ENCODE measurements around the gene PLA2G4D.

PLA2G4D gene

DNA sequence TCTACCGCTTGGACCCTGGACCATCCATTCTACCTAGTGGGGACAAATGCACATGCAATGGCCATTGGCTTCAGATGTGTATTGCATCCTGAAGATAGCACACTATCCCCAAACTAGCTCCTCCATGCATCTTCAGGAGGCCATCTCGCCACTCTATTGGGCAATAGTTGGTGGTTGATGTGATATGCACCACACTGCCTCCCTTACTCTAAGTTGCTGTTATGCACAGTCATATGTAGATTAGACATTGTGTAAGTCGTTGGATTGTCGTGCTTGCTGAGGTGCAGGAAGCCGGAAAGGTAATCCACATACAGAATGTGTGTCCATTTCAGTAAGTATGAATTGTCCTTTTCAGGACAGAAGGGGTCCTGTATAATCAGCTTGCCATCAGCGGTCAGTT, 26.7 kb upstream of the PLA2G4D start:
- no peaks in the 10 kb centered on the region for H3K9me3 ChIP-seq (ENCODE audit: control insufficient read depth, low read depth, low read length)
- H3K36me3 ChIP-seq (ENCODE audit: control insufficient read depth, low read depth, low read length): no peaks in the 10 kb centered on the region
- H3K27me3 ChIP-seq (ENCODE audit: control insufficient read depth, insufficient read depth, low read length): peaks cover 6% of the 10 kb centered on the region
- peaks cover 10% of the 10 kb centered on the region for H3K4me1 ChIP-seq (ENCODE audit: control insufficient read depth, low read depth, low read length)
- H3K4me3 ChIP-seq (ENCODE audit: low read length): no peak overlapping the region
- H3K9ac ChIP-seq (ENCODE audit: low read length): no peak overlapping the region
- no peak overlapping the region for H3K27ac ChIP-seq (ENCODE audit: low read length)

DNA sequence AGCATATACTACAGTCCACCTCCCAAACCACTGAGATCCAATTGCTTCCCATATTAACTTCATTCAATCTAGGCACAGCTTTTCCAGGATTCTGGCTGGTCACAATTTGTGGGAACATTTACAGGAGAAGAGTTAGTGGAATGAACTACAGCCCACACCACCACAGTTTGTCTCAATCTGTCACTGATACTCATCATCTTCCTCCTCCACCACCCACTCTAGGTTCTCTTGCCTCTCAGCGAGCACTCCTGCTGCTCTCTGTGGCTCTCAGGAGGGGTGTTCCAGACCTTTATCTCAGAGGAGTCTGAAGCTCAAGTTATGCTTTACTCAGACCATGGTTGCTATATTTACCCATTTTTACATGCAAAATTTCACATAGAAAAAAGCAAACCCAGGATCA, 25.9 kb upstream of the PLA2G4D start:
- H3K27me3 ChIP-seq (ENCODE audit: control insufficient read depth, insufficient read depth, low read length): peaks cover 6% of the 10 kb centered on the region
- no peak overlapping the region for H3K4me3 ChIP-seq (ENCODE audit: low read length)
- no peaks in the 10 kb centered on the region for H3K36me3 ChIP-seq (ENCODE audit: control insufficient read depth, low read depth, low read length)
- peaks cover 10% of the 10 kb centered on the region for H3K4me1 ChIP-seq (ENCODE audit: control insufficient read depth, low read depth, low read length)
- H3K27ac ChIP-seq (ENCODE audit: low read length): no peak overlapping the region
- no peaks in the 10 kb centered on the region for H3K9me3 ChIP-seq (ENCODE audit: control insufficient read depth, low read depth, low read length)
- no peak overlapping the region for H3K9ac ChIP-seq (ENCODE audit: low read length)

DNA sequence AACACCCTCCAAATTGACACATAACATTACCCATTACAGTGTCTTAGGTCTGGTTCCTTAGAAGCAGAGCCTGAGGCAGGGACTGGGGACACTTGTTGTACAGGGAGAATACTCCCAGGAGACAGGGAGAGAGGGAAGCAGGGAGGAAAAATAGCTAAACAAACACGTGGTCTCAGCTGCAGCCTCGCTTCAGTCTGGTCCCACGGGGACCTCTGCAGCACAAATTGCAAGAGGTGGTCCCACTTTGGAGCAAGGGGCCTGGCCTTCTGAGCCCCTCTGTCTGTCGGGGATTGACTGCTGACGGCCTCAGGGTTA, 25.0 kb upstream of the PLA2G4D start:
- Histone ChIP-seq H3K9ac (ENCODE audit: low read length) (no peak overlapping the region), H3K9me3 (ENCODE audit: control insufficient read depth, low read depth, low read length) (no peaks in the 10 kb centered on the region), H3K27me3 (ENCODE audit: control insufficient read depth, insufficient read depth, low read length) (peaks cover 6% of the 10 kb centered on the region), H3K4me3 (ENCODE audit: low read length) (no peak overlapping the region), H3K36me3 (ENCODE audit: control insufficient read depth, low read depth, low read length) (no peaks in the 10 kb centered on the region), H3K4me1 (ENCODE audit: control insufficient read depth, low read depth, low read length) (peaks cover 10% of the 10 kb centered on the region), H3K27ac (ENCODE audit: low read length) (no peak overlapping the region)

DNA sequence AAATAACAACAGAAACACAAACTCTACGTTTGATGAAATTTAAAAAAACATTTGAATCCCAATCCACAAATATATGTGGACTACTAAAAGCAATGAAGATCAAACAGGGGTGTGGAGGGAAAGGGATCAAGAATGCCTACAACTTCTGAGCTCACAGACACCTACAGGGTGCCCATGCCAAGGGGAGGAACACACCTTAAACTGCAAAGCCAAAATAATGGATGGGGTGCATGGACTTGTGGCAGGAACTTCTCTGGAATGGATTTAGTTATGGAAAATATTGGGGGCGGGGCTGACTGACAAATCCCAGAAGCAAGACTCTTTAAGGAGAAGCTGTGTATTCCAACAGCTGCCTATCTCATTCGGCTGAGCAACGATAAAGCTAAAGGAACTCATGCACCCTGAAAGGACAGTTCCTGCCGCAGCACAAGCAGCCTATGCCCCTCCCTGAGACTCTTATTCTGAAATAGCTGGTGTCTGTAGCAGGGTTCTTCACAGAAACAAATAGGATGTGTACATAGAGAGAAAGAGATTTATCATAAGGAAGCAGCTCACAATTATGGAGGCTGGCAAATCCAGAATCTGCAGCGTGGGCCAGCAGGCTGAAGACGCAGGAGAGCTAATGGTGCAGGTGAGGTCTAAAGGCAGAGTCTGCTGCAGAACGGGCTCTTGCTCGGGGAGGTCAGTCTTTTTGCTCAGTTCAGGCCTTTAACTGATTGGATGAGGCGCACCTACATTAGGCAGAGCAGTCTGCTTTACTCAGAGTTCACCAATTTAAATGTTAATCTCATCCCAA, 24.5 kb upstream of the PLA2G4D start:
- H3K27ac ChIP-seq (ENCODE audit: low read length): no peak overlapping the region
- H3K4me1 ChIP-seq (ENCODE audit: control insufficient read depth, low read depth, low read length): peaks cover 10% of the 10 kb centered on the region
- H3K9me3 ChIP-seq (ENCODE audit: control insufficient read depth, low read depth, low read length): no peaks in the 10 kb centered on the region
- H3K9ac ChIP-seq (ENCODE audit: low read length): no peak overlapping the region
- H3K4me3 ChIP-seq (ENCODE audit: low read length): no peak overlapping the region
- no peaks in the 10 kb centered on the region for H3K36me3 ChIP-seq (ENCODE audit: control insufficient read depth, low read depth, low read length)
- peaks cover 6% of the 10 kb centered on the region for H3K27me3 ChIP-seq (ENCODE audit: control insufficient read depth, insufficient read depth, low read length)

DNA sequence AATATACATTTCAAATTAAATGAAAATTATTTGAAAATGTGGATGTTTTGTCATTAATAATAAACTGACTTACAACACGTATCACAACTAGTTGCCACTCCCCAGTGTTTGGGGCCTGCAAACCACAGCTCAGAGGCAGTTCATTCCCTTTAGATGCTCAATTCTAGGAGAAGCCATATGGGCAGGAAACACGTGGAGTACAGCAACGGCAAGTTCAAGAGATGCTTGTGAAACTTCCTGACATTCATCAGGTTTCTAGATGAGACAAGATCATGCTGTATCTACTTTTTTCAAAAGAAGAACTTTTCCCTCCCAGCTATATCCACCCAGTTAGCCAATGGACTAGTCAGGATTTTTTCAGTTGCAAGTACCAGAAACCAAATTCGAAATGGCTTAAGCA, 17.6 kb upstream of the PLA2G4D start:
- H3K4me3 ChIP-seq (ENCODE audit: low read length): no peak overlapping the region
- H3K36me3 ChIP-seq (ENCODE audit: control insufficient read depth, low read depth, low read length): no peaks in the 10 kb centered on the region
- H3K27me3 ChIP-seq (ENCODE audit: control insufficient read depth, insufficient read depth, low read length): no peaks in the 10 kb centered on the region
- no peak overlapping the region for H3K27ac ChIP-seq (ENCODE audit: low read length)
- H3K9me3 ChIP-seq (ENCODE audit: control insufficient read depth, low read depth, low read length): no peaks in the 10 kb centered on the region
- H3K9ac ChIP-seq (ENCODE audit: low read length): no peak overlapping the region
- H3K4me1 ChIP-seq (ENCODE audit: control insufficient read depth, low read depth, low read length): no peaks in the 10 kb centered on the region

DNA sequence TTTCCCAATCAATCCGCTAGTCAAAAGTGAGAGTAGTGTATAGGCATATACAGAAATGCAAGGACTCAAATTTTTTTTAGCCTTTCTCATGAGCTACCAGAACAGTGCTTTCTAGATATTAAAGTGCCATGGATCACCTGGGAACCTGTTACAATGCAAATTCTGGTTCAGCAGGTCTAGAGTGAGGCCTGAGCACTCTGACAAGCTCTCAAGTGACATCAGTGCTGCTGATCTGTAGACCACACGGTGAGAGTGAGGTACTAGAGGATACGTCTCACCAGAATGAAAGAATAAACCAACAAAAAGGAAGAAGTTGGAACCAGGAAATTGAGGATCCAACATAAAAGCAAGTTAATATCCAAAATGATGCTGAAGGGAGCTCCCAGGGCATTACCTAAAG, 16.0 kb upstream of the PLA2G4D start:
- Histone ChIP-seq H3K4me1 (ENCODE audit: control insufficient read depth, low read depth, low read length) (no peaks in the 10 kb centered on the region), H3K27ac (ENCODE audit: low read length) (no peak overlapping the region), H3K9me3 (ENCODE audit: control insufficient read depth, low read depth, low read length) (no peaks in the 10 kb centered on the region), H3K4me3 (ENCODE audit: low read length) (no peak overlapping the region), H3K9ac (ENCODE audit: low read length) (no peak overlapping the region), H3K36me3 (ENCODE audit: control insufficient read depth, low read depth, low read length) (no peaks in the 10 kb centered on the region), H3K27me3 (ENCODE audit: control insufficient read depth, insufficient read depth, low read length) (no peaks in the 10 kb centered on the region)

DNA sequence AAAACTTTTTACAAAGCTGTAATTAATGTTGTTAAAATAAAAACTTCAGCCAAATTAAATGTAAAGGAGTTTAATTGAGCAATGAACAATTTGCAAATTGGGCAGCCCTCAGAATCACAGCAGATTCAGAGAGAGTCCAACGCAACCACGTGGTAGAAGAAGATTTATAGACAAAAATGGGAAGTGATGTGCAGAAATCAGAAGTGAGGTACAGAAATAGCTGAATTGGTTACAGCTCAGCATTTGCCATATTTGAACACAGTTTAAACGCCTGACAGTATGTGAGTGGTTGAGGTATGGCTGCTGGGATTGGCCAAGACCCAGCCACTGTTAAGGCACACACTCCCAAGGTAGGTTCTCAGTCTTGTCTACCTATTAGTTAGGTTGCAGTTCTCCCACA, 14.4 kb upstream of the PLA2G4D start:
- no peaks in the 10 kb centered on the region for H3K27me3 ChIP-seq (ENCODE audit: control insufficient read depth, insufficient read depth, low read length)

DNA sequence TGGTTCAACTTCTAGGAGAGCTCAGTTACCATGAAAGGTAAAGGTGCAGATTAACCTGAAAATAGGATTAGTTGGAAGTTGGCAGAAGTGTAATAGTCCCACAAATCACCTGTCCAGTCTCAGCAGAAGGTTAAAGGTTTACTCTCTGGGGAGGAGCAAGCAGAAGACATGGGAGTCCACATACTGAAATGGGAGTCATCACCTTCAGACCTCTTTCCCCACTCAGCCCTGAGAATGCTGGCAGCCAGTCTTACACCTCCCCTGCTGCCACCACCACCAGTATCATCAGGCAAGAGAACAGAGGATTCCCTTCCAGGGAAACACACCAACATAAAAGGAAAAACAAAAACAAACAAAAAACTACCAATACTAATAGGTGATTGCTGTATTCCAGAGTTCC, 13.8 kb upstream of the PLA2G4D start:
- H3K4me3 ChIP-seq (ENCODE audit: low read length): no peak overlapping the region
- no peak overlapping the region for H3K9ac ChIP-seq (ENCODE audit: low read length)
- no peaks in the 10 kb centered on the region for H3K9me3 ChIP-seq (ENCODE audit: control insufficient read depth, low read depth, low read length)
- no peaks in the 10 kb centered on the region for H3K4me1 ChIP-seq (ENCODE audit: control insufficient read depth, low read depth, low read length)
- no peak overlapping the region for H3K27ac ChIP-seq (ENCODE audit: low read length)
- H3K27me3 ChIP-seq (ENCODE audit: control insufficient read depth, insufficient read depth, low read length): no peaks in the 10 kb centered on the region
- no peaks in the 10 kb centered on the region for H3K36me3 ChIP-seq (ENCODE audit: control insufficient read depth, low read depth, low read length)

More for the DNA sequence above, 14.4 kb upstream of the PLA2G4D start:
- Histone ChIP-seq H3K9ac (ENCODE audit: low read length) (no peak overlapping the region), H3K36me3 (ENCODE audit: control insufficient read depth, low read depth, low read length) (no peaks in the 10 kb centered on the region), H3K4me3 (ENCODE audit: low read length) (no peak overlapping the region), H3K4me1 (ENCODE audit: control insufficient read depth, low read depth, low read length) (no peaks in the 10 kb centered on the region), H3K9me3 (ENCODE audit: control insufficient read depth, low read depth, low read length) (no peaks in the 10 kb centered on the region), H3K27ac (ENCODE audit: low read length) (no peak overlapping the region)

DNA sequence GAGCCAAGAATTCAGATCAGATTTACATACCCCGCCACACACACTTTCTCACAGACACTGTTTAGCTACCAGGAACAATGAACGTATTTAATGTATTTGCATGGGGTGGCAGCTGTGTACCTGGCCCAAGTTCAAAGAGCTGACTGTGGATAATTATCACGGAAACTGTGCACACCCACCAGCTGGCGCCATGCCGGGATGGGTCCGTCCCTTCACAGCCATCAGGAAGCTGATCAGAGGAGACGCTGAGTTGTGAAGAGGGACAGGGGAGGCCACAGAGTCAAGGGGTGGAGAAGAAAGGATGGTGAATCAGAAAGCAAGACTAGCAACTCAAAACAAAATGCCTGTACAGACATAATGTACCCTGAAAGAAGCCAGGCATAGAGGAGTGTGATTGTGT, 13.1 kb upstream of the PLA2G4D start:
- Histone ChIP-seq H3K9me3 (ENCODE audit: control insufficient read depth, low read depth, low read length) (no peaks in the 10 kb centered on the region), H3K27ac (ENCODE audit: low read length) (no peak overlapping the region), H3K9ac (ENCODE audit: low read length) (no peak overlapping the region), H3K4me3 (ENCODE audit: low read length) (no peak overlapping the region), H3K4me1 (ENCODE audit: control insufficient read depth, low read depth, low read length) (no peaks in the 10 kb centered on the region), H3K36me3 (ENCODE audit: control insufficient read depth, low read depth, low read length) (no peaks in the 10 kb centered on the region), H3K27me3 (ENCODE audit: control insufficient read depth, insufficient read depth, low read length) (no peaks in the 10 kb centered on the region)

DNA sequence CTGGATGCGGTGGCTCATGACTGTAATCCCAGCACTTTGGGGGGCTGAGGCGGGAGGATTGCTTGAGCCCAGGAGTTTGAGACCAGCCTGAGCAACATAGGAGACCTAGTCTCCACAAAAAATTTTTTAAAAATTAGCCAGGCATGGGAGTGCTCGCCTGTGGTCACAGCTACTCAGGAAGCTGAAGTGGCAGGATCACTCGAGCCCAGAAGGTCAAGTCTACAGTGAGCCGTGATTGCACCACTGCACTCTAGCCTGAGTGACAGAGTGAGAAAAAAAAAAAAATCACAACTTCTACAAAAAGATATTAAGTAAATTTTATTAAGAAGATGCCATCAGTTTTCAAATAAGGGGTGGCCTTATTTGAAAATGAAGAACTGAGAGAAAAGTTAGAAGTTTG, 11.9 kb upstream of the PLA2G4D start:
- no peak overlapping the region for H3K4me3 ChIP-seq (ENCODE audit: low read length)
- no peaks in the 10 kb centered on the region for H3K4me1 ChIP-seq (ENCODE audit: control insufficient read depth, low read depth, low read length)
- H3K27ac ChIP-seq (ENCODE audit: low read length): no peak overlapping the region
- H3K9me3 ChIP-seq (ENCODE audit: control insufficient read depth, low read depth, low read length): no peaks in the 10 kb centered on the region
- no peaks in the 10 kb centered on the region for H3K36me3 ChIP-seq (ENCODE audit: control insufficient read depth, low read depth, low read length)
- H3K27me3 ChIP-seq (ENCODE audit: control insufficient read depth, insufficient read depth, low read length): no peaks in the 10 kb centered on the region
- no peak overlapping the region for H3K9ac ChIP-seq (ENCODE audit: low read length)

DNA sequence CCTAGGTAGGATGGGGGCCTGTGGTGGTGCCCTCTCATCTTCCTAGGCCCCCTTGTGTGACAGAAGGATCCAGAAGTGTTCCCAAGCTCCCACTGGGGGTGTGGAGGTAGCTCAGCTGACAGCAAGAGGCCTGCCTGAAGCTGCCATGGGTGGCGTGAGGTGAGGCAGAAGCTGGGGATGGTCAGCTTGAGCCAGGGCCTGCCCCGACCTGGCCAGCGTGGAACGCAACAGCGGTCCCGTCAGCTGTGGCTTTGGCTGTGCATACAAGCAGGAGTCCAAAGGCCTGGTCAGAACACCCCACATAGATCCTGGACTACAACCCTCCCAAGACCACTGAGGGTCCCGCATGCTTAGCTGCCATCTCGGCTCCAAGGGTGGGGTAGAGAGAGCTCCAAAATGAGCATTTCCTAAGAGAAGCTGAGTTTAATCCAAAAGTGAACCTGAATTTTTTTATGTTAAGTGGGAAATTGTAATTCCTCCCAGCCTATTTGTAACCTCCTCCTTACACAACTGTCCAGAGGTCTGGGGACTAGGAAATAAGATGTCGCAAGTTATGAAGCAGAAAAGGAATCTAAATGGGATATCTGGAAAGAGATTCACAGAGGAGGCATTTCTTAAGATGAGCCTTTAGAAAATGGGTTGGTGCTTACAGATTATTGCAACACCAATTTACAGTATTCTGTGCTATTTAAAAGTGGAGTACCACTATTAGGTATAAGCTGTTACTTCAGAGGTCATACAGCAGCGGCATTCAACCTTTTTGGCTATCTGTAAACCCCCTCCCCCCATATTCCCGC, 9.9 kb upstream of the PLA2G4D start:
- no peak overlapping the region for H3K4me3 ChIP-seq (ENCODE audit: low read length)
- H3K4me1 ChIP-seq (ENCODE audit: control insufficient read depth, low read depth, low read length): no peaks in the 10 kb centered on the region
- H3K9me3 ChIP-seq (ENCODE audit: control insufficient read depth, low read depth, low read length): no peaks in the 10 kb centered on the region
- H3K27ac ChIP-seq (ENCODE audit: low read length): no peak overlapping the region
- H3K9ac ChIP-seq (ENCODE audit: low read length): no peak overlapping the region
- H3K27me3 ChIP-seq (ENCODE audit: control insufficient read depth, insufficient read depth, low read length): no peaks in the 10 kb centered on the region
- no peaks in the 10 kb centered on the region for H3K36me3 ChIP-seq (ENCODE audit: control insufficient read depth, low read depth, low read length)
